GM23248 (cell line): ENCODE measurements around the gene NINL. TPM values are rescaled to one million over a fixed set of nuclear protein-coding genes. Genes with fewer than 3 reads are reported as not detected.
"Not testable (repeated sequence)": the region's sequence is repeated elsewhere in the genome, so short reads cannot be mapped to it uniquely, and the experiment has no call there.

Experiments used
- DNase-seq: peaks from one replicate; pipeline ENCODE4 v3.0.0-alpha.2; 2015
- H2AFZ ChIP-seq: fragments of 200-600 bp; sonication (generic); 2 replicates; pipeline ENCODE4 v1.6.1; 2016; ENCODE audit warnings: antibody characterized with exemption
- H3F3A ChIP-seq: fragments of 200-600 bp; sonication (generic); 2 replicates; pipeline ENCODE4 v1.6.1; 2016; ENCODE audit warnings: mild to moderate bottlenecking, antibody characterized with exemption, mixed run types; ENCODE audit not compliant: insufficient read depth
- H3K27ac ChIP-seq: fragments of 200-600 bp; sonication (generic); 2 replicates; pipeline ENCODE4 v1.5.1; 2016; ENCODE audit warnings: mild to moderate bottlenecking
- H3K27me3 ChIP-seq: fragments of 200-600 bp; sonication (generic); replicated peaks from 2 replicates; pipeline ENCODE4 v1.6.1; 2016; ENCODE audit warnings: mild to moderate bottlenecking; ENCODE audit not compliant: insufficient read depth
- H3K36me3 ChIP-seq: fragments of 200-600 bp; sonication (generic); 2 replicates; pipeline ENCODE4 v1.6.1; 2016; ENCODE audit warnings: low read depth, mild to moderate bottlenecking
- H3K4me1 ChIP-seq: fragments of 200-600 bp; sonication (generic); 2 replicates; pipeline ENCODE4 v1.6.1; 2016; ENCODE audit warnings: mild to moderate bottlenecking; ENCODE audit not compliant: insufficient read depth
- H3K4me2 ChIP-seq: fragments of 200-600 bp; sonication (generic); one replicate; pipeline ENCODE4 v1.6.1; 2016; ENCODE audit warnings: mild to moderate bottlenecking; ENCODE audit not compliant: unreplicated experiment
- H3K4me3 ChIP-seq: fragments of 200-600 bp; sonication (generic); 2 replicates; pipeline ENCODE4 v1.5.1; 2016; ENCODE audit warnings: mild to moderate bottlenecking
- H3K79me2 ChIP-seq: fragments of 200-600 bp; sonication (generic); 2 replicates; pipeline ENCODE4 v1.6.1; 2016; ENCODE audit warnings: mild to moderate bottlenecking; ENCODE audit not compliant: insufficient read depth
- H3K9ac ChIP-seq: fragments of 200-600 bp; sonication (generic); 2 replicates; pipeline ENCODE4 v1.6.1; 2016; ENCODE audit warnings: mild to moderate bottlenecking
- H3K9me2 ChIP-seq: fragments of 200-600 bp; sonication (generic); 2 replicates; pipeline ENCODE4 v1.6.1; 2016; ENCODE audit warnings: mixed run types, mild to moderate bottlenecking, moderate library complexity; ENCODE audit not compliant: insufficient read depth
- H3K9me3 ChIP-seq: fragments of 200-600 bp; sonication (generic); one replicate; pipeline ENCODE4 v1.6.1; 2017; ENCODE audit warnings: low read depth
- H4K20me1 ChIP-seq: fragments of 200-600 bp; sonication (generic); 2 replicates; pipeline ENCODE4 v1.6.0; 2016; ENCODE audit not compliant: insufficient read depth
- EZH2 ChIP-seq: fragments of 200-600 bp; sonication (generic); IDR thresholded peaks from 2 replicates; pipeline ENCODE4 v1.6.1; 2018; ENCODE audit warnings: antibody characterized with exemption, mild to moderate bottlenecking; ENCODE audit not compliant: insufficient read depth, poor library complexity, severe bottlenecking
- EZH2phosphoT487 ChIP-seq: fragments of 200-600 bp; sonication (generic); IDR thresholded peaks from 2 replicates; pipeline ENCODE4 v1.6.1; 2018; ENCODE audit warnings: antibody characterized with exemption, moderate library complexity, mild to moderate bottlenecking, low read depth; ENCODE audit not compliant: insufficient read depth
- WGBS, 2 experiments: methylation state at CpG; one replicate each; pipeline ENCODE4 v1.1.6; 2015 to 2017; ENCODE audit warnings: low lambda C conversion rate in 2 of 2, low coverage in 1 of 2; ENCODE audit errors: missing lambda C conversion rate in 2 of 2; 5-methylcytosine and 5-hydroxymethylcytosine counted together
- in situ Hi-C: fragments of 300-500 bp; cut with MboI; formaldehyde crosslinking; loops from 2 replicates; pipeline ENCODE4 v1.15.0; 2020
- polyA plus RNA-seq: library from polyadenylated mRNA; unstranded; fragments of >200 nt; fragmentation: Nextera tagmentation; extraction: Ambion mirVana; gene quantifications from 2 replicates; pipeline ENCODE4 v1.2.1, GENCODE V29; 2016
- total RNA-seq: library from RNA; depleted of rRNA; stranded (reverse); fragments of >200 nt; shearing (Covaris generic); gene quantifications from 2 replicates; pipeline ENCODE4 v1.2.3, GENCODE V29; 2014

Gene NINL
- total and polyA plus RNA-seq, 2 experiments from 2014 or later, result 1.9 to 3.4 TPM

DNA sequence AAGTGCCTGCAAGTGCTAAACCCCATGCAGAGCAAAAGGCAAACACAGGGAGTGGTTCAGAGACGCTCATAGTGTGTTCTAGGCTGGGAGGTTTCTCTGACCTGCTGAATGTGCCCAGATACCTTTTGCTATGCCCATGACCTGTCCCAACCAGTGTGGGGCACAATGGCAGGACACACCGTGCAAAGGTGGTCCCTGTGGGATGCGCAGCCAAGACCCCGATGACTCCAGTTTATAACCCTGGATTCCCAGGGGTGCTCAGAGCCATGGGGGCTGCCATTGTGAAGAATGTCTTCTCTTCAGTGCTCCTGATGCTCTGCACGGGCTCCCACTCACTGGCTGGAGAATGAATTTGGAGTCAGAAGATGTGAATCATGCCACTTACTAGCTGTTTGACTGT lies 2.2 kb upstream of the NINL start:
- Histone ChIP-seq H3K27me3 (no peaks in the 10 kb centered on the region), H3K27ac (no peak overlapping the region), H3K4me3 (no peak overlapping the region), H3K9me2 (no peaks in the 10 kb centered on the region), H2AFZ (no peak overlapping the region), H3K9ac (no peak overlapping the region), H3K36me3 (no peaks in the 10 kb centered on the region), H3F3A (no peaks in the 10 kb centered on the region), H4K20me1 (no peaks in the 10 kb centered on the region), H3K4me1 (peaks cover 7% of the 10 kb centered on the region; the same call in 1 of the 2 replicates), H3K9me3 (no peaks in the 10 kb centered on the region), H3K4me2 (no peak overlapping the region), H3K79me2 (peaks cover 16% of the 10 kb centered on the region)
- DNase-seq, result peak; percentile 33
- TF ChIP-seq EZH2phosphoT487 (no peak), EZH2 (no peak)
- in situ Hi-C loops, result no loop called here
- 74 to 76% methylated on average over 5 of the region's 5 CpGs for WGBS, 2 experiments

GRCh38 chr20:25586877-25587276 lies 1.5 kb upstream of the NINL start:
- no peak overlapping the region for H3K9ac ChIP-seq
- H3K4me1 ChIP-seq, result peaks cover 7% of the 10 kb centered on the region; the same call in 1 of the 2 replicates
- no peaks in the 10 kb centered on the region for H3K27me3 ChIP-seq
- H3K4me2 ChIP-seq, result no peak overlapping the region
- TF ChIP-seq EZH2phosphoT487, result no peak
- no peak for TF ChIP-seq EZH2
- no peak overlapping the region for H3K4me3 ChIP-seq
- no peaks in the 10 kb centered on the region for H3K36me3 ChIP-seq
- H4K20me1 ChIP-seq, result no peaks in the 10 kb centered on the region
- no peak overlapping the region for H2AFZ ChIP-seq
- DNase-seq, result peak; percentile 42
- H3F3A ChIP-seq, result no peaks in the 10 kb centered on the region
- no peak overlapping the region for H3K27ac ChIP-seq
- H3K9me2 ChIP-seq, result no peaks in the 10 kb centered on the region
- peaks cover 18% of the 10 kb centered on the region for H3K79me2 ChIP-seq
- in situ Hi-C loops, result no loop called here
- H3K9me3 ChIP-seq, result no peaks in the 10 kb centered on the region
- WGBS, 2 experiments, result 68% methylated on average over 11 of the region's 11 CpGs

GRCh38 chr20:25583607-25584006 lies 1.7 kb downstream of the NINL start:
- H2AFZ ChIP-seq, H3K9me2 ChIP-seq, H3K9ac ChIP-seq, DNase-seq, H3K27me3 ChIP-seq, H3K36me3 ChIP-seq, H3K4me1 ChIP-seq, H3K27ac ChIP-seq, H3K4me3 ChIP-seq, H3F3A ChIP-seq, in situ Hi-C loops, H3K9me3 ChIP-seq, H3K4me2 ChIP-seq, H4K20me1 ChIP-seq: not testable (repeated sequence)
- 74 to 80% methylated on average over 7 of the region's 7 CpGs for WGBS, 2 experiments
- H3K79me2 ChIP-seq, result peaks cover 37% of the 10 kb centered on the region

DNA sequence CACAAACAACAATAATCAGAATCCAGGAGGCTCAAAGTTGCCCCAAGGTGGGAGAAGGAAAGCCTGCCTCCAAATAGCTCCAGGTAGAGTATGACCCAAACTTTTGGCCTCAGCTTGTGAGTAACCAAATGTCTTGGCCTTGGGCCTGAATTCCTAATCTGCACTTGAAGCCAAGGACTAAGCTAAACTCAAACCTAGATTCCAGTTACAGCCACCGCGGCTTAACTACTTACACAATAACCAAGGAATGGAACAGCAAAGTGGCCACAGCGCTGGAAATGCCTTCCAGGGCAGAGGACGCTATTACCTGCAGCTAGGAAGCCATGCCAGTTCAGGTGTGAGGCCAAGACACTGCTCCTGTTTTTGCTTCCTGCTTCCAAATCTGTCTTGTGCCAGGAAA lies 4.6 kb downstream of the NINL start:
- Histone ChIP-seq H3K27ac (no peak overlapping the region), H3K9me3 (no peaks in the 10 kb centered on the region), H3K36me3 (no peaks in the 10 kb centered on the region), H3K9me2 (no peaks in the 10 kb centered on the region), H4K20me1 (no peaks in the 10 kb centered on the region), H3K4me2 (no peak overlapping the region), H3F3A (no peaks in the 10 kb centered on the region), H3K79me2 (peaks cover 37% of the 10 kb centered on the region), H3K4me1 (peaks cover 7% of the 10 kb centered on the region; the same call in 1 of the 2 replicates), H2AFZ (no peak overlapping the region), H3K4me3 (no peak overlapping the region), H3K27me3 (no peaks in the 10 kb centered on the region), H3K9ac (no peak overlapping the region)
- 86 to 88% methylated on average over 4 of the region's 4 CpGs for WGBS, 2 experiments
- TF ChIP-seq EZH2phosphoT487, result no peak
- no peak for TF ChIP-seq EZH2
- in situ Hi-C loops, result no loop called here
- no peak for DNase-seq
